HUES64 (cell line): ENCODE measurements around the gene XRCC5.

Experiments
- H3K27ac ChIP-seq: 2 replicates; pipeline ENCODE4 v1.7.0; 2013; ENCODE audit warnings: low read depth, low read length, inconsistent platforms
- H3K27me3 ChIP-seq: 2 replicates; pipeline ENCODE4 v1.6.1; 2013; ENCODE audit warnings: mild to moderate bottlenecking, low read length; ENCODE audit not compliant: insufficient read depth
- H3K36me3 ChIP-seq: 2 replicates; pipeline ENCODE4 v1.6.1; 2013; ENCODE audit warnings: mild to moderate bottlenecking, low read length; ENCODE audit not compliant: insufficient read depth
- H3K4me1 ChIP-seq: 2 replicates; pipeline ENCODE4 v1.6.1; 2013; ENCODE audit warnings: mild to moderate bottlenecking, low read length, moderate library complexity; ENCODE audit not compliant: insufficient read depth
- H3K4me3 ChIP-seq: 2 replicates; pipeline ENCODE4 v1.5.1; 2013; ENCODE audit warnings: mild to moderate bottlenecking, low read length, moderate library complexity
- H3K9ac ChIP-seq: 2 replicates; pipeline ENCODE4 v1.6.1; 2013; ENCODE audit warnings: mild to moderate bottlenecking, low read depth, low read length
- H3K9me3 ChIP-seq: 2 replicates; pipeline ENCODE4 v1.6.1; 2013; ENCODE audit warnings: low read depth, low read length; ENCODE audit not compliant: insufficient read depth
- WGBS: fragments of 150-250, 120-280 bp; methylation state at CpG from one replicate; pipeline ENCODE4 v1.1.7; 2013; ENCODE audit warnings: missing lambda C conversion rate; 5-methylcytosine and 5-hydroxymethylcytosine counted together

Gene XRCC5

DNA sequence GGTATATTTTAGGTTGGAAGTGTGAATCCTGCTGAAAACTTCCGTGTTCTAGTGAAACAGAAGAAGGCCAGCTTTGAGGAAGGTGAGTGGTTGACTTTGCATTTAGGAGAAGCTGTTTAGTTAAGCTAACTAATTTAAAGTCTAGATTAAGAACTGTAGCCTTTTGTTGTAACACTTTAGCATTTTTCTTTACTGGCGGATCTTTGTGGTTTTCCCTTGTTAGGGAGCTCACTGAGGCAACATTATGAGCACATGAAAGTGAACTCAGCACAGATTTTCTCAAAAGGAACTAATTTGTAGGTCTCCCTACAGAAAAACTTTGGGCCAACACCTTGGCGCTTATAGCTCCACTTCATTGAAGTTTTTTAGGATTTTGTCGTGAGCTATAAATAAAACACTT, 52.8 kb downstream of the XRCC5 start:
- no peak overlapping the region for H3K4me3 ChIP-seq
- peaks cover 100% of the 10 kb centered on the region for H3K36me3 ChIP-seq
- 96% methylated on average over 4 of the region's 4 CpGs for WGBS
- H3K4me1 ChIP-seq: no peaks in the 10 kb centered on the region
- H3K9me3 ChIP-seq: no peaks in the 10 kb centered on the region
- no peak overlapping the region for H3K27ac ChIP-seq
- H3K9ac ChIP-seq: no peak overlapping the region
- no peaks in the 10 kb centered on the region for H3K27me3 ChIP-seq

DNA sequence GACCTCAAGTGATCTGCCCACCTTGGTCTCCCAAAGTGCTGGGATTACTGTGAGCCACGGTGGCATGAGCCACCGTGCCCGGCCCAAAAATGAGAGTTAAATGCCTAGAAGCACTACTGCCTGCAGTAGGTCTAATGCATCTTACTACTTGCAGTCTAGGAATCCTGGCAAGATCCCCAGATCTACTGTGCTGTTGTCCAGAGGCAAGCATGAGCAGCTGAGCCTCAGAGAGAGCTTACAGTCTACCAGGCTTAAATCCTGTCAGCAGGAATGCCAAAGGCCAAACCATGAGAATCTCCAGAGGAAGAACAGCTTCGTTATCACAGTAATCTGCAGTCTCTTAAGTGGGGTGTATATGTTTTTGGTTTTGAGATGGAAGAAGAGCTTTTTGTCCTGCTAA, 54.4 kb downstream of the XRCC5 start:
- no peak overlapping the region for H3K4me3 ChIP-seq
- H3K27ac ChIP-seq: no peak overlapping the region
- peaks cover 100% of the 10 kb centered on the region for H3K36me3 ChIP-seq
- 94% methylated on average over 4 of the region's 4 CpGs for WGBS
- H3K27me3 ChIP-seq: no peaks in the 10 kb centered on the region
- no peaks in the 10 kb centered on the region for H3K9me3 ChIP-seq
- H3K4me1 ChIP-seq: no peaks in the 10 kb centered on the region
- H3K9ac ChIP-seq: no peak overlapping the region

- Histone ChIP-seq H3K9me3 (no peaks in the 10 kb centered on the region), H3K36me3 (peaks cover 100% of the 10 kb centered on the region), H3K27me3 (no peaks in the 10 kb centered on the region), H3K27ac (no peak overlapping the region), H3K4me1 (no peaks in the 10 kb centered on the region), H3K9ac (no peak overlapping the region), H3K4me3 (no peak overlapping the region)
- 96% methylated on average over 5 of the region's 5 CpGs for WGBS
These were observed 54.9 kb downstream of the XRCC5 start for GRCh38 chr2:216164087-216164486.

DNA sequence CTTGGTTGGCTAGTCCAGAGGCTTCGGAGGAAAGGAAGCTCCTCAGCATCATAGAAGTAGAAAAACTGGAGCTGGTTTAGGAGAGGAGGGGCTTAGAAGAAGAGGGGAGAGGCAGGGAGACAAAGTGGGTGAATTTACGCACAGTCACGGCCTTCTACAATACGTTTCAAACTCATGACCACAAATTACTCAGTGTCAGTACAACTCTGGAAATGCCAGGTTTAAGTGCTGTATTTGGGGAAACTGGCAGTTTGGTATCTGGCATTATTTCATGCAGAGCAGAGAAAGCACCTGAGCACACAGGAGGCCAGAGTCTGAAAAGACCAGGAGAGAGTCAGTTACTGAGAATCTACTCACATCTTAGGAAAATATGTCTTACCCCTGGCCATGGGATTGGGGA, 55.4 kb downstream of the XRCC5 start:
- no peaks in the 10 kb centered on the region for H3K4me1 ChIP-seq
- H3K9ac ChIP-seq: no peak overlapping the region
- H3K4me3 ChIP-seq: no peak overlapping the region
- H3K36me3 ChIP-seq: peaks cover 100% of the 10 kb centered on the region
- no peaks in the 10 kb centered on the region for H3K9me3 ChIP-seq
- H3K27ac ChIP-seq: no peak overlapping the region
- 90% methylated on average over 4 of the region's 4 CpGs for WGBS
- no peaks in the 10 kb centered on the region for H3K27me3 ChIP-seq

GRCh38 chr2:216165711-216166110, 56.6 kb downstream of the XRCC5 start:
- no peak overlapping the region for H3K27ac ChIP-seq
- H3K4me3 ChIP-seq: no peak overlapping the region
- WGBS: 100% methylated on average over 1 of the region's 4 CpGs
- H3K9me3 ChIP-seq: no peaks in the 10 kb centered on the region
- H3K9ac ChIP-seq: no peak overlapping the region
- H3K36me3 ChIP-seq: peaks cover 97% of the 10 kb centered on the region
- no peaks in the 10 kb centered on the region for H3K4me1 ChIP-seq
- H3K27me3 ChIP-seq: no peaks in the 10 kb centered on the region

- H3K4me3 ChIP-seq: no peak overlapping the region
- no peak overlapping the region for H3K27ac ChIP-seq
- no peaks in the 10 kb centered on the region for H3K9me3 ChIP-seq
- WGBS: 96% methylated on average over 3 of the region's 3 CpGs
- H3K36me3 ChIP-seq: peaks cover 97% of the 10 kb centered on the region
- H3K27me3 ChIP-seq: no peaks in the 10 kb centered on the region
- H3K9ac ChIP-seq: no peak overlapping the region
- H3K4me1 ChIP-seq: no peaks in the 10 kb centered on the region
These were observed 59.9 kb downstream of the XRCC5 start for GRCh38 chr2:216169087-216169486.

- peaks cover 97% of the 10 kb centered on the region for H3K36me3 ChIP-seq
These were observed 61.1 kb downstream of the XRCC5 start for GRCh38 chr2:216170076-216170763.

GRCh38 chr2:216171011-216171410, 61.9 kb downstream of the XRCC5 start:
- no peak overlapping the region for H3K9ac ChIP-seq
- H3K36me3 ChIP-seq: peaks cover 97% of the 10 kb centered on the region
- no peak overlapping the region for H3K4me3 ChIP-seq
- 99% methylated on average over 3 of the region's 3 CpGs for WGBS
- H3K27me3 ChIP-seq: no peaks in the 10 kb centered on the region
- no peaks in the 10 kb centered on the region for H3K4me1 ChIP-seq
- no peaks in the 10 kb centered on the region for H3K9me3 ChIP-seq
- no peak overlapping the region for H3K27ac ChIP-seq

More at GRCh38 chr2:216170076-216170763, 61.1 kb downstream of the XRCC5 start:
- H3K9me3 ChIP-seq: no peaks in the 10 kb centered on the region
- no peak overlapping the region for H3K27ac ChIP-seq
- 96% methylated on average over 4 of the region's 4 CpGs for WGBS
- H3K4me1 ChIP-seq: no peaks in the 10 kb centered on the region
- no peaks in the 10 kb centered on the region for H3K27me3 ChIP-seq
- no peak overlapping the region for H3K4me3 ChIP-seq
- H3K9ac ChIP-seq: no peak overlapping the region

- no peaks in the 10 kb centered on the region for H3K27me3 ChIP-seq
- no peaks in the 10 kb centered on the region for H3K9me3 ChIP-seq
- peaks cover 94% of the 10 kb centered on the region for H3K36me3 ChIP-seq
- no peak overlapping the region for H3K4me3 ChIP-seq
- H3K4me1 ChIP-seq: no peaks in the 10 kb centered on the region
- WGBS: 95% methylated on average over 7 of the region's 7 CpGs
- H3K27ac ChIP-seq: no peak overlapping the region
- no peak overlapping the region for H3K9ac ChIP-seq
These were observed 63.3 kb downstream of the XRCC5 start for GRCh38 chr2:216172493-216172892.

DNA sequence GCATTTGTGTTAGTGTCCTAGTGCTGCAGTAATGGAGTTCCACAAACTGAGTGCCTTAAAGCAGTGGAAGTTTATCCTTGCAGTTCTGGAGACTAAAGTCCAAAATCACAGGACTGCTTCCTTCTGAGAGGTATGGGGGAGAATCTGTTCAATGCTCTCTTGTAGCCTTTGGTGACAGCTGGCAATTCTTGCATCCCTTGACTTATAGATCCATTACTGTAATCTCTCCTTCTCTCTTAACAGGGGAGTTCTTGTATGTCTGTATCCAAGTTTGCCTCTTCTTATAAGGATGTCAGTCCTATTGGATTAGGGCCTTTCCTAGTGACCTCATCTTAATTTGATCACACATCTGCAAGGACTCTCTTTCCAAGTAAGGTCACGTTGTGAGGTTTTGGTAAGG, 69.9 kb downstream of the XRCC5 start:
- 81% methylated on average over 1 of the region's 1 CpG for WGBS
- H3K36me3 ChIP-seq: peaks cover 93% of the 10 kb centered on the region

GRCh38 chr2:216181351-216181750, 72.2 kb downstream of the XRCC5 start:
- 91% methylated on average over 6 of the region's 6 CpGs for WGBS
- no peak overlapping the region for H3K9ac ChIP-seq
- no peaks in the 10 kb centered on the region for H3K9me3 ChIP-seq

More for the DNA sequence above, 69.9 kb downstream of the XRCC5 start:
- no peak overlapping the region for H3K27ac ChIP-seq
- H3K4me3 ChIP-seq: no peak overlapping the region
- H3K4me1 ChIP-seq: peaks cover 25% of the 10 kb centered on the region
- H3K9ac ChIP-seq: no peak overlapping the region
- no peaks in the 10 kb centered on the region for H3K27me3 ChIP-seq
- no peaks in the 10 kb centered on the region for H3K9me3 ChIP-seq

More at GRCh38 chr2:216181351-216181750, 72.2 kb downstream of the XRCC5 start:
- Histone ChIP-seq H3K4me3 (no peak overlapping the region), H3K27me3 (no peaks in the 10 kb centered on the region), H3K4me1 (peaks cover 41% of the 10 kb centered on the region), H3K27ac (no peak overlapping the region), H3K36me3 (peaks cover 90% of the 10 kb centered on the region)
